WTC11 (cell line): Measurements from ENCODE around the gene RASGRF2. TPM values are rescaled to one million over a fixed set of nuclear protein-coding genes. Genes with fewer than 3 reads are reported as not detected.

ENCODE experiments used
- ATAC-seq: fragments of 200-7000 bp; cut with Tn5 transposase; 2 replicates; pipeline ENCODE4 v1.10.0; 2021; ENCODE audit warnings: mild to moderate bottlenecking, moderate library complexity
- CTCF ChIA-PET: fragments of 300-600 bp; sonication (Branson Sonifier 250); formaldehyde crosslinking; loops from one replicate; lab custom pipeline; 2021; ENCODE audit warnings: antibody characterized with exemption; lab: Charles Lee
- POLR2A ChIA-PET: fragments of 350-600 bp; sonication (Branson Sonifier 250); formaldehyde crosslinking; loops from one replicate; lab custom pipeline; 2021; ENCODE audit warnings: antibody characterized with exemption; lab: Charles Lee
- DNase-seq: peaks from one replicate; pipeline ENCODE4 v3.0.0; 2021; ENCODE audit warnings: low spot score
- H3K27ac Mint-ChIP-seq: 2 replicates; pipeline ENCODE4 v1.8.0; 2021; ENCODE audit warnings: mixed read lengths
- H3K27me3 Mint-ChIP-seq: 2 replicates; pipeline ENCODE4 v1.8.0; 2021; ENCODE audit warnings: low read depth, mild to moderate bottlenecking, moderate library complexity, mixed read lengths
- H3K36me3 Mint-ChIP-seq: 2 replicates; pipeline ENCODE4 v1.8.0; 2021; ENCODE audit warnings: mixed read lengths
- H3K4me1 Mint-ChIP-seq: 2 replicates; pipeline ENCODE4 v1.8.0; 2022; ENCODE audit warnings: mixed read lengths
- H3K4me3 Mint-ChIP-seq: 2 replicates; pipeline ENCODE4 v1.8.0; 2021; ENCODE audit warnings: mild to moderate bottlenecking, moderate library complexity, mixed read lengths
- H3K9me3 Mint-ChIP-seq: 2 replicates; pipeline ENCODE4 v1.8.0; 2021; ENCODE audit warnings: mixed read lengths
- CBFB ChIP-seq: sonication (generic); formaldehyde crosslinking; IDR thresholded peaks from 2 replicates; pipeline ENCODE4 v1.8.1; 2022; ENCODE audit warnings: mild to moderate bottlenecking, low read depth, missing genetic modification reagents
- ELF4 ChIP-seq: sonication (generic); formaldehyde crosslinking; IDR thresholded peaks from 2 replicates; pipeline ENCODE4 v1.8.1; 2022; ENCODE audit warnings: low read depth, mild to moderate bottlenecking, moderate library complexity, missing genetic modification reagents
- ETV6 ChIP-seq: sonication (generic); formaldehyde crosslinking; IDR thresholded peaks from 2 replicates; pipeline ENCODE4 v1.8.1; 2022; ENCODE audit warnings: mild to moderate bottlenecking, missing genetic modification reagents
- JAZF1 ChIP-seq: fragments of 250-450 bp; sonication (Bioruptor Pico); IDR thresholded peaks from 2 replicates; pipeline ENCODE4 v1.9.0; 2021; ENCODE audit warnings: moderate library complexity, mild to moderate bottlenecking, inconsistent platforms
- JUN ChIP-seq: sonication (generic); formaldehyde crosslinking; IDR thresholded peaks from 2 replicates; pipeline ENCODE4 v1.8.0; 2023; ENCODE audit warnings: mild to moderate bottlenecking, missing genetic modification reagents
- MYBL2 ChIP-seq: sonication (generic); formaldehyde crosslinking; IDR thresholded peaks from 2 replicates; pipeline ENCODE4 v1.8.1; 2023; ENCODE audit warnings: mild to moderate bottlenecking, moderate library complexity, missing genetic modification reagents
- NFATC4 ChIP-seq: fragments of 250-450 bp; sonication (Bioruptor Pico); IDR thresholded peaks from 2 replicates; pipeline ENCODE4 v1.9.0; 2021; ENCODE audit warnings: mild to moderate bottlenecking
- NFYB ChIP-seq: sonication (generic); formaldehyde crosslinking; conservative IDR thresholded peaks from 2 replicates; pipeline ENCODE4 v1.8.0; 2022; ENCODE audit warnings: low read depth, missing genetic modification reagents
- SMAD3 ChIP-seq: sonication (generic); formaldehyde crosslinking; IDR thresholded peaks from 2 replicates; pipeline ENCODE4 v1.8.0; 2022; ENCODE audit warnings: missing genetic modification reagents, mild to moderate bottlenecking, borderline replicate concordance
- SMAD4 ChIP-seq: sonication (generic); formaldehyde crosslinking; IDR thresholded peaks from 2 replicates; pipeline ENCODE4 v1.8.0; 2022; ENCODE audit warnings: mild to moderate bottlenecking, missing genetic modification reagents
- SOX15 ChIP-seq: fragments of 250-450 bp; sonication (Bioruptor Pico); IDR thresholded peaks from 2 replicates; pipeline ENCODE4 v1.9.0; 2021; ENCODE audit warnings: mild to moderate bottlenecking
- SP1 ChIP-seq: sonication (generic); formaldehyde crosslinking; conservative IDR thresholded peaks from 2 replicates; pipeline ENCODE4 v1.8.1; 2022; ENCODE audit warnings: missing genetic modification reagents
- TCF7 ChIP-seq: sonication (generic); formaldehyde crosslinking; IDR thresholded peaks from 2 replicates; pipeline ENCODE4 v1.8.0; 2022; ENCODE audit warnings: mild to moderate bottlenecking, low read depth, missing genetic modification reagents, moderate library complexity
- TP53 ChIP-seq: sonication (generic); formaldehyde crosslinking; IDR thresholded peaks from 2 replicates; pipeline ENCODE4 v1.8.1; 2023; ENCODE audit warnings: mild to moderate bottlenecking, missing genetic modification reagents
- ZNF138 ChIP-seq: sonication (generic); formaldehyde crosslinking; conservative IDR thresholded peaks from 2 replicates; pipeline ENCODE4 v1.8.1; 2022; ENCODE audit warnings: mild to moderate bottlenecking, moderate library complexity, missing genetic modification reagents
- ZNF232 ChIP-seq: sonication (generic); formaldehyde crosslinking; IDR thresholded peaks from 2 replicates; pipeline ENCODE4 v1.8.0; 2022; ENCODE audit warnings: mild to moderate bottlenecking, missing genetic modification reagents
- total RNA-seq: library from RNA; stranded (reverse); gene quantifications from 3 replicates; pipeline ENCODE4 v1.2.3, GENCODE V29; 2021
- TF ChIP-seq, protein P1 (sequence below): sonication (generic); formaldehyde crosslinking; IDR thresholded peaks from 2 replicates; pipeline ENCODE4 v1.8.1; 2023; ENCODE audit warnings: mild to moderate bottlenecking, missing genetic modification reagents, moderate library complexity
- TF ChIP-seq, protein P2 (sequence below): sonication (generic); formaldehyde crosslinking; IDR thresholded peaks from 2 replicates; pipeline ENCODE4 v1.8.0; 2022; ENCODE audit warnings: mild to moderate bottlenecking, missing genetic modification reagents
- TF ChIP-seq, protein P3 (sequence below): sonication (generic); formaldehyde crosslinking; IDR thresholded peaks from 2 replicates; pipeline ENCODE4 v1.8.1; 2022; ENCODE audit warnings: missing genetic modification reagents, borderline replicate concordance
- TF ChIP-seq, protein P4 (sequence below): sonication (generic); formaldehyde crosslinking; IDR thresholded peaks from 2 replicates; pipeline ENCODE4 v1.8.1; 2022; ENCODE audit warnings: mild to moderate bottlenecking, moderate library complexity, missing genetic modification reagents

RASGRF2 gene
- total RNA-seq, 1 experiment from 2014 or later: 17.6 TPM

DNA sequence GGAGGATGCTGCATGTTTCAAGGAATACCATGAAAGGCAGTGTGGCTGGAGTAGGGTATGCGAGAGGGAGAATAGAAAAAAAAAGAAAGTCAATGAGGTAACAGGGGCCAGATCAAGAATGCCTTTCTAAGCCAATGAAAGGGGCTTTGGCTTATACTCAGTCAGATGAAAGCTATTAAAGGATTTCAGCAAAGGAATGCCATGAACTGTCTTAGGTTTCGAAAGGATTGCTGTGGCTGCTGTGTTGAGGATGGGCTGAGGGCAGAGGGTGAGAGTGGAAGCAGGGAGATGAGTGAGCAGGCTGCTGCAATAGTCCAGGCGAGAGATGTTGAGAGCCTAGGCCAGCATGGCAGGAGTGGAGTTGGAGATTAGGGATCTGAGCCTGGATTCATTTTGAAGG lies 137.6 kb downstream of the RASGRF2 start:
- Mint-ChIP-seq H3K4me1 (peaks cover 4% of the 10 kb centered on the region), H3K27me3 (no peaks in the 10 kb centered on the region), H3K27ac (no peak overlapping the region), H3K4me3 (no peak overlapping the region), H3K9me3 (no peaks in the 10 kb centered on the region), H3K36me3 (no peaks in the 10 kb centered on the region)
- POLR2A ChIA-PET: no interaction called here
- TF ChIP-seq, protein P1, sequence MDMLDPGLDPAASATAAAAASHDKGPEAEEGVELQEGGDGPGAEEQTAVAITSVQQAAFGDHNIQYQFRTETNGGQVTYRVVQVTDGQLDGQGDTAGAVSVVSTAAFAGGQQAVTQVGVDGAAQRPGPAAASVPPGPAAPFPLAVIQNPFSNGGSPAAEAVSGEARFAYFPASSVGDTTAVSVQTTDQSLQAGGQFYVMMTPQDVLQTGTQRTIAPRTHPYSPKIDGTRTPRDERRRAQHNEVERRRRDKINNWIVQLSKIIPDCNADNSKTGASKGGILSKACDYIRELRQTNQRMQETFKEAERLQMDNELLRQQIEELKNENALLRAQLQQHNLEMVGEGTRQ: no peak
- no peak for TF ChIP-seq ETV6 (CRISPR knock-in tag)
- TF ChIP-seq, protein P2, sequence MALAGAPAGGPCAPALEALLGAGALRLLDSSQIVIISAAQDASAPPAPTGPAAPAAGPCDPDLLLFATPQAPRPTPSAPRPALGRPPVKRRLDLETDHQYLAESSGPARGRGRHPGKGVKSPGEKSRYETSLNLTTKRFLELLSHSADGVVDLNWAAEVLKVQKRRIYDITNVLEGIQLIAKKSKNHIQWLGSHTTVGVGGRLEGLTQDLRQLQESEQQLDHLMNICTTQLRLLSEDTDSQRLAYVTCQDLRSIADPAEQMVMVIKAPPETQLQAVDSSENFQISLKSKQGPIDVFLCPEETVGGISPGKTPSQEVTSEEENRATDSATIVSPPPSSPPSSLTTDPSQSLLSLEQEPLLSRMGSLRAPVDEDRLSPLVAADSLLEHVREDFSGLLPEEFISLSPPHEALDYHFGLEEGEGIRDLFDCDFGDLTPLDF (CRISPR knock-in tag): no peak
- CTCF ChIA-PET: interaction anchor here (1.0 kb wide), 1 partner anchor 10 kb away, joined by 3 read pairs; no protein-coding TSS in a partner anchor
- ATAC-seq (peak; percentile 24; the same call in 1 of the 2 replicates), DNase-seq (no peak)

DNA sequence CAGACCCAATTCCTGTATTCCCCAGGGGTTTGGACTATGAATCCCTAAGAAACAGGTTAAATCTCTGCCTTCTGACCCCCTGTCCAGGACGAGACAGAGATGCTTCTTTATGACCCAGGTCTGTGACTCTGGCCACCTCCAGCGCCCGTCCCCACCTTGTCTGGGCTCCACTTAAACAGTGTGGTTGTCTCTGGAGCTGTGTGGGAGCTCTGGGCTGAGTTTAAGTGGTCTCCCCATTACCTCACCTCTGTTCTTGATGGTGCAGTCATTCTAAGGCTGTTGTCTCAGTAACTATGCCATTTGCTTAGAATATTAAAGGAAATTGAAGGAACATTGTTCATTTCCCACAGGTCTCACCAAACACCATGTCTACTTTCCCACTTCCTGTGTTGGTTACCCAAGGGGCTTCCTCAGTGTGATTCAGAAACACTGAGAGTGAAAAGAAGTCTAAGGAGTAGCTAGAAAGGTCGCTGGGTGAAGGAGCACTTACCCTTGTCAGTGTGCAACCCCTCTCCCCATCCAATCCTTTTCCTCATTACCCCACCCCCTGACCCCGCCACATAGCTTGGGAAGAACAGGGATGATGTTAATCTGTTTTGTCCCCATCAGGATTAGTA lies 145.2 kb downstream of the RASGRF2 start:
- no peaks in the 10 kb centered on the region for H3K36me3 Mint-ChIP-seq
- CTCF ChIA-PET: interaction anchor here (1.3 kb wide), 1 partner anchor 170 kb away, joined by 5 read pairs; no protein-coding TSS in a partner anchor
- no peak overlapping the region for H3K4me3 Mint-ChIP-seq
- H3K9me3 Mint-ChIP-seq: no peaks in the 10 kb centered on the region
- no peaks in the 10 kb centered on the region for H3K4me1 Mint-ChIP-seq
- H3K27me3 Mint-ChIP-seq: no peaks in the 10 kb centered on the region
- H3K27ac Mint-ChIP-seq: no peak overlapping the region
- no peak for ATAC-seq
- TF ChIP-seq JUN (no peak), SMAD4 (no peak), SOX15 (no peak)
- TF ChIP-seq, protein P3, sequence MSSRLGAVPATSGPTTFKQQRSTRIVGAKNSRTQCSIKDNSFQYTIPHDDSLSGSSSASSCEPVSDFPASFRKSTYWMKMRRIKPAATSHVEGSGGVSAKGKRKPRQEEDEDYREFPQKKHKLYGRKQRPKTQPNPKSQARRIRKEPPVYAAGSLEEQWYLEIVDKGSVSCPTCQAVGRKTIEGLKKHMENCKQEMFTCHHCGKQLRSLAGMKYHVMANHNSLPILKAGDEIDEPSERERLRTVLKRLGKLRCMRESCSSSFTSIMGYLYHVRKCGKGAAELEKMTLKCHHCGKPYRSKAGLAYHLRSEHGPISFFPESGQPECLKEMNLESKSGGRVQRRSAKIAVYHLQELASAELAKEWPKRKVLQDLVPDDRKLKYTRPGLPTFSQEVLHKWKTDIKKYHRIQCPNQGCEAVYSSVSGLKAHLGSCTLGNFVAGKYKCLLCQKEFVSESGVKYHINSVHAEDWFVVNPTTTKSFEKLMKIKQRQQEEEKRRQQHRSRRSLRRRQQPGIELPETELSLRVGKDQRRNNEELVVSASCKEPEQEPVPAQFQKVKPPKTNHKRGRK (CRISPR knock-in tag): no peak
- TF ChIP-seq, all 79 proteins: peak for 0
- POLR2A ChIA-PET: no interaction called here
- DNase-seq: no peak

DNA sequence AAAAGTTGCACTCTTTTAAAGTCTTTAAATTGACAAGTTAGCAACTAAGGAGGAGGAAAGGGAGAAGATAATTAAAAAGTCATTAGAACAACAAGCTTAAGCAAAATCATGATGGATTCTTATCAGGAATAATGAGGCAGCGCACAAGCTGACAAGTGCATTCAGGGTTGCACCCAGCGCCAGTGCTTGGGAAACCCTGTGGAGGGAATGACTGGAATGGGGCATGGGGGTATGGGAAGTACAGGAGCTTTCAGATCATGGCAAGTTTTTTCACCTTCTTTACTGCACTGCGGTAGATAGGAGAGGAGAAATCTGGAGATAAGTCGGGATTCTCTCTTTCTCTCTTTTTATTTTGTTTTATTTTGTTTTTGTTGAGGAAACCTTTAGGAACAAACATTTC lies 155.1 kb downstream of the RASGRF2 start:
- no peak for ATAC-seq
- Mint-ChIP-seq H3K4me1 (peaks cover 7% of the 10 kb centered on the region; the same call in 1 of the 2 replicates), H3K36me3 (peaks cover 5% of the 10 kb centered on the region)
- CTCF ChIA-PET: no interaction called here
- POLR2A ChIA-PET: no interaction called here
- TF ChIP-seq SMAD3 (CRISPR knock-in tag) (no peak), CBFB (CRISPR knock-in tag) (no peak), ZNF232 (CRISPR knock-in tag) (no peak), TCF7 (CRISPR knock-in tag) (no peak), SP1 (no peak), TP53 (no peak), JAZF1 (CRISPR knock-in tag) (no peak), ELF4 (CRISPR knock-in tag) (no peak), NFATC4 (CRISPR knock-in tag) (no peak), NFYB (no peak), SOX15 (no peak), ZNF138 (CRISPR knock-in tag) (no peak), MYBL2 (CRISPR knock-in tag) (no peak)
- TF ChIP-seq, protein P4, sequence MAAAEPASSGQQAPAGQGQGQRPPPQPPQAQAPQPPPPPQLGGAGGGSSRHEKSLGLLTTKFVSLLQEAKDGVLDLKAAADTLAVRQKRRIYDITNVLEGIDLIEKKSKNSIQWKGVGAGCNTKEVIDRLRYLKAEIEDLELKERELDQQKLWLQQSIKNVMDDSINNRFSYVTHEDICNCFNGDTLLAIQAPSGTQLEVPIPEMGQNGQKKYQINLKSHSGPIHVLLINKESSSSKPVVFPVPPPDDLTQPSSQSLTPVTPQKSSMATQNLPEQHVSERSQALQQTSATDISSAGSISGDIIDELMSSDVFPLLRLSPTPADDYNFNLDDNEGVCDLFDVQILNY (CRISPR knock-in tag): no peak
- TF ChIP-seq, all 79 proteins: peak for 0
- DNase-seq: no peak
- Mint-ChIP-seq H3K4me3 (no peak overlapping the region), H3K27me3 (no peaks in the 10 kb centered on the region), H3K9me3 (no peaks in the 10 kb centered on the region), H3K27ac (no peak overlapping the region)
